H1 (cell line): ENCODE data around the gene AGER. TPM values are rescaled to one million over a fixed set of nuclear protein-coding genes. Genes with fewer than 3 reads are reported as not detected.
A peak's percentile ranks its signal among the peaks of the same experiment; 100 is the strongest.

Experiments
- CTCF ChIA-PET: fragments of 300-600 bp; sonication (Branson Sonifier 250); formaldehyde crosslinking; loops from one replicate; lab custom pipeline; 2021; ENCODE audit not compliant: partially characterized antibody; lab: Charles Lee
- POLR2A ChIA-PET: fragments of 300-600 bp; sonication (Branson Sonifier 250); formaldehyde crosslinking; loops from one replicate; lab custom pipeline; 2021; ENCODE audit warnings: inconsistent platforms; ENCODE audit not compliant: partially characterized antibody; lab: Charles Lee
- DNase-seq, 2 experiments: peaks; one replicate each; pipeline versions ENCODE4 v3.0.0 to v3.0.0-alpha.2; 2010 to 2022; ENCODE audit warnings: low spot score in 2 of 2, low read depth in 1 of 2, mixed read lengths in 1 of 2
- FAIRE-seq: peaks from 2 replicates; lab custom pipeline; 2011; peaks lifted over from hg19 to GRCh38; lab: Jason Lieb, UNC
- H2AFZ ChIP-seq: 2 replicates; pipeline ENCODE4 v1.8.1; 2012; ENCODE audit warnings: low read length, inconsistent platforms
- H2AK5ac ChIP-seq: 2 replicates; pipeline ENCODE4 v1.6.1; 2013; ENCODE audit warnings: low read depth, low read length
- H2BK120ac ChIP-seq: replicated peaks from 2 replicates; pipeline ENCODE3; 2013; ENCODE audit warnings: low read depth, low read length, inconsistent platforms
- H2BK12ac ChIP-seq: 2 replicates; pipeline ENCODE4 v1.6.1; 2013; ENCODE audit warnings: low read depth, low read length
- H2BK15ac ChIP-seq: 2 replicates; pipeline ENCODE4 v1.6.1; 2013; ENCODE audit warnings: low read length
- H2BK20ac ChIP-seq: 2 replicates; pipeline ENCODE4 v1.6.1; 2013; ENCODE audit warnings: low read length
- H2BK5ac ChIP-seq: 2 replicates; pipeline ENCODE4 v1.6.1; 2013; ENCODE audit warnings: low read depth, low read length
- H3K14ac ChIP-seq: 2 replicates; pipeline ENCODE4 v1.6.1; 2013; ENCODE audit warnings: inconsistent platforms; ENCODE audit not compliant: insufficient read length
- H3K18ac ChIP-seq: 2 replicates; pipeline ENCODE4 v1.6.1; 2013; ENCODE audit warnings: low read length; ENCODE audit errors: extremely low read depth
- H3K23ac ChIP-seq: 2 replicates; pipeline ENCODE4 v1.6.1; 2013; ENCODE audit warnings: inconsistent platforms; ENCODE audit not compliant: insufficient read length
- H3K23me2 ChIP-seq: 2 replicates; pipeline ENCODE4 v1.6.1; 2013; ENCODE audit warnings: low read depth, low read length
- H3K27ac ChIP-seq: 2 replicates; pipeline ENCODE4 v1.6.1; 2011; ENCODE audit warnings: low read depth, low read length, inconsistent platforms
- H3K27me3 ChIP-seq, 4 experiments: replicated peaks in 1 of 4; 1 replicate in 1 of 4; 2 replicates in 3 of 4; pipeline versions ENCODE4 v1.6.1 to v1.8.1; 2011 to 2013; ENCODE audit warnings: low read length in 3 of 4, mild to moderate bottlenecking in 3 of 4, inconsistent platforms in 2 of 4, mixed read lengths in 2 of 4, moderate library complexity in 1 of 4; ENCODE audit not compliant: control insufficient read depth in 3 of 4, insufficient read depth in 3 of 4; ENCODE audit errors: extremely low read depth in 1 of 4
- H3K36me3 ChIP-seq, 4 experiments: 2 replicates each; pipeline versions ENCODE4 v1.6.1 to v1.8.1; 2011 to 2013; ENCODE audit warnings: mild to moderate bottlenecking in 4 of 4, low read length in 3 of 4, moderate library complexity in 2 of 4, control low read depth in 1 of 4, inconsistent platforms in 1 of 4; ENCODE audit not compliant: insufficient read depth in 4 of 4, control insufficient read depth in 2 of 4
- H3K4ac ChIP-seq: replicated peaks from 2 replicates; pipeline ENCODE3; 2013; ENCODE audit warnings: low read length, low read depth, mixed read lengths, inconsistent platforms; ENCODE audit not compliant: insufficient read length
- H3K4me1 ChIP-seq, 4 experiments: replicated peaks in 1 of 4; 1 replicate in 1 of 4; 2 replicates in 3 of 4; pipeline versions ENCODE4 v1.6.1 to v1.8.1; 2011 to 2013; ENCODE audit warnings: low read length in 3 of 4, inconsistent platforms in 2 of 4, mixed read lengths in 1 of 4; ENCODE audit not compliant: insufficient read depth in 4 of 4, control insufficient read depth in 3 of 4
- H3K4me2 ChIP-seq, 2 experiments: 2 replicates each; pipeline versions ENCODE4 v1.6.1 to v1.8.1; 2011 to 2013; ENCODE audit warnings: low read depth in 2 of 2, low read length in 2 of 2, control low read depth in 1 of 2, inconsistent platforms in 1 of 2, mild to moderate bottlenecking in 1 of 2; ENCODE audit not compliant: insufficient read depth in 1 of 2
- H3K4me3 ChIP-seq, 4 experiments: fragments of 200-600, 300-600 bp in 1 of 4; sonication (generic), shearing (Covaris generic), sonication (Bioruptor Twin) in 1 of 4; 2 replicates each; pipeline versions ENCODE4 v1.5.1 to v1.8.1; 2011 to 2016; ENCODE audit warnings: low read length in 4 of 4, low read depth in 3 of 4, control low read depth in 2 of 4, inconsistent platforms in 2 of 4, mild to moderate bottlenecking in 2 of 4, mixed read lengths in 1 of 4, moderate library complexity in 1 of 4; ENCODE audit not compliant: insufficient read depth in 2 of 4; ENCODE audit errors: extremely low read depth in 1 of 4
- H3K56ac ChIP-seq: replicated peaks from 2 replicates; pipeline ENCODE3; 2013; ENCODE audit warnings: low read depth, mild to moderate bottlenecking, mixed read lengths, low read length, inconsistent platforms; ENCODE audit not compliant: insufficient read length
- H3K79me1 ChIP-seq: 2 replicates; pipeline ENCODE4 v1.6.1; 2013; ENCODE audit warnings: low read depth, low read length, control low read depth
- H3K79me2 ChIP-seq, 2 experiments: 2 replicates each; pipeline versions ENCODE4 v1.6.1 to v1.8.1; 2012 to 2013; ENCODE audit warnings: low read length in 2 of 2, mild to moderate bottlenecking in 2 of 2, inconsistent platforms in 1 of 2; ENCODE audit not compliant: insufficient read depth in 2 of 2, control insufficient read depth in 1 of 2
- H3K9ac ChIP-seq, 4 experiments: replicated peaks in 1 of 4; 1 replicate in 1 of 4; 2 replicates in 3 of 4; pipeline versions ENCODE4 v1.6.1 to v1.8.1; 2011 to 2013; ENCODE audit warnings: low read depth in 3 of 4, low read length in 3 of 4, control low read depth in 2 of 4, mild to moderate bottlenecking in 2 of 4, moderate library complexity in 2 of 4, inconsistent platforms in 1 of 4; ENCODE audit errors: extremely low read depth in 1 of 4
- H3K9me3 ChIP-seq, 2 experiments: 2 replicates each; pipeline versions ENCODE4 v1.6.1 to v1.8.1; 2012 to 2013; ENCODE audit warnings: mild to moderate bottlenecking in 2 of 2, moderate library complexity in 2 of 2, control low read depth in 1 of 2, inconsistent platforms in 1 of 2, low read depth in 1 of 2, low read length in 1 of 2, mixed read lengths in 1 of 2; ENCODE audit not compliant: insufficient read depth in 2 of 2
- H4K20me1 ChIP-seq, 2 experiments: replicated peaks in 1 of 2; 2 replicates each; pipeline versions ENCODE3 to v1.8.1; 2011 to 2013; ENCODE audit warnings: inconsistent platforms in 2 of 2, low read length in 2 of 2, mild to moderate bottlenecking in 1 of 2; ENCODE audit not compliant: insufficient read depth in 2 of 2, control insufficient read depth in 1 of 2
- H4K5ac ChIP-seq: 2 replicates; pipeline ENCODE4 v1.6.1; 2013; ENCODE audit warnings: low read length, low read depth, mixed read lengths, inconsistent platforms; ENCODE audit not compliant: insufficient read length
- H4K8ac ChIP-seq: 2 replicates; pipeline ENCODE4 v1.8.0; 2013; ENCODE audit warnings: mild to moderate bottlenecking, moderate library complexity, low read length, inconsistent platforms; ENCODE audit not compliant: insufficient read depth; ENCODE audit errors: extremely low read depth
- H4K91ac ChIP-seq: replicated peaks from 2 replicates; pipeline ENCODE3; 2013; ENCODE audit warnings: low read length, mixed read lengths, inconsistent platforms; ENCODE audit not compliant: insufficient read length
- CBX8 ChIP-seq: fragments of 300-800, 300-1000 bp; sonication (generic); IDR thresholded peaks from 2 replicates; pipeline ENCODE4 v1.7.1; 2016; ENCODE audit warnings: low read depth, low read length, borderline replicate concordance
- JUN ChIP-seq: IDR thresholded peaks from 2 replicates; pipeline ENCODE4 v1.6.1; 2011; ENCODE audit warnings: low read depth, mild to moderate bottlenecking, improper control_type of control experiment, low read length
- NRF1 ChIP-seq: IDR thresholded peaks from 2 replicates; pipeline ENCODE4 v1.6.1; 2011; ENCODE audit warnings: mild to moderate bottlenecking, low read depth, low read length, improper control_type of control experiment
- POLR2AphosphoS5 ChIP-seq: IDR thresholded peaks from 2 replicates; pipeline ENCODE4 v1.6.1; 2011; ENCODE audit warnings: low read depth, low read length
- RNF2 ChIP-seq: fragments of 200-900, 300-1000 bp; sonication (generic); IDR thresholded peaks from 2 replicates; pipeline ENCODE4 v1.7.1; 2016; ENCODE audit warnings: borderline replicate concordance, low read depth, mild to moderate bottlenecking, antibody characterized with exemption, low read length; ENCODE audit not compliant: poor library complexity, severe bottlenecking; ENCODE audit errors: missing control alignments
- SP1 ChIP-seq: IDR thresholded peaks from 2 replicates; pipeline ENCODE4 v1.6.1; 2011; ENCODE audit warnings: low read depth, low read length
- SRF ChIP-seq: IDR thresholded peaks from 2 replicates; pipeline ENCODE4 v1.6.1; 2011; ENCODE audit warnings: mild to moderate bottlenecking, low read depth, low read length, moderate library complexity
- ZNF274 ChIP-seq: IDR thresholded peaks from 2 replicates; pipeline ENCODE4 v1.7.0; 2012; ENCODE audit warnings: low read length, borderline replicate concordance; ENCODE audit errors: extremely low read depth
- WGBS, 2 experiments: shearing (Covaris generic) in 1 of 2; methylation state at CpG; one replicate each; pipeline versions ENCODE4 v1.1.6 to v1.1.7; 2013 to 2015; ENCODE audit warnings: low lambda C conversion rate in 2 of 2, mixed read lengths in 2 of 2, inconsistent platforms in 1 of 2, low coverage in 1 of 2, missing lambda C conversion rate in 1 of 2; ENCODE audit not compliant: insufficient replicate concordance in 2 of 2, insufficient coverage in 1 of 2, insufficient read length in 1 of 2; ENCODE audit errors: extremely low coverage in 1 of 2, missing lambda C conversion rate in 1 of 2; 5-methylcytosine and 5-hydroxymethylcytosine counted together
- polyA plus RNA-seq, 7 experiments: library from polyadenylated mRNA; depleted of rRNA in 3 of 7; stranded (reverse) in 5 of 7; unstranded in 2 of 7; fragments of >200 nt in 5 of 7; fragments of 200-250 nt in 2 of 7; gene quantifications; 1 replicate in 5 of 7; 2 replicates in 1 of 7; 4 replicates in 1 of 7; pipeline versions ENCODE4 v1.2.1 to v1.2.3, GENCODE V29; 2011 to 2013; ENCODE audit warnings: missing spikeins in 2 of 7, mixed read lengths in 2 of 7
- total RNA-seq: library from RNA; stranded (reverse); fragmentation: NEBNext Ultra II Directional; extraction: Animal tissue kit (Norgen Biotek cat#: 25700); gene quantifications from 2 replicates; pipeline ENCODE4 v1.2.1, GENCODE V29; 2021

Gene AGER
- total and polyA plus RNA-seq, 2 of the 8 experiments (the other 6 are each of a cell fraction or from before 2014, with no cell fraction given): 3.8 to 10.9 TPM

- no peak overlapping the region for H3K4me3 ChIP-seq
- 0 out of 2 replicates have a peak overlapping the region, but pooled peaks have one; percentile 2 for H2AFZ ChIP-seq
- CTCF ChIA-PET: interaction anchor here (1.6 to 1.9 kb wide), 2 partner anchors 28 to 31 kb away, joined by 3 to 5 read pairs; no protein-coding TSS in a partner anchor
- TF ChIP-seq POLR2AphosphoS5 (no peak), ZNF274 (no peak), SRF (no peak), NRF1 (no peak), SP1 (no peak), RNF2 (no peak), JUN (no peak), CBX8 (no peak)
Observed at GRCh38 chr6:32146287-32146686, 37.8 kb downstream of the AGER start.

More at GRCh38 chr6:32146287-32146686, 37.8 kb downstream of the AGER start:
- Histone ChIP-seq H3K79me1 (no peaks in the 10 kb centered on the region), H3K9me3 (no peaks in the 10 kb centered on the region), H3K27me3 (peaks cover 3 to 23% (median 22%) of the 10 kb centered on the region in 4 experiments), H3K36me3 (no peaks in the 10 kb centered on the region), H2BK12ac (0 out of 2 replicates have a peak overlapping the region, but pooled peaks have one; percentile 0), H4K91ac (no peak overlapping the region), H2BK20ac (no peak overlapping the region), H2BK5ac (no peak overlapping the region), H2AK5ac (no peak overlapping the region), H3K9ac (no peak overlapping the region), H2BK120ac (no peak overlapping the region), H3K4me2 (peak overlapping the region; percentile 18 to 27; a peak in 1 of 4 replicates), H3K4me1 (peaks cover 9 to 24% (median 10%) of the 10 kb centered on the region in 4 experiments), H4K8ac (no peak overlapping the region), H4K5ac (no peak overlapping the region), H2BK15ac (no peak overlapping the region), H3K14ac (no peak overlapping the region), H3K23me2 (peaks cover 6% of the 10 kb centered on the region; the same call in 1 of the 2 replicates), H3K18ac (0 out of 2 replicates have a peak overlapping the region, but pooled peaks have one; percentile 0), H4K20me1 (no peaks in the 10 kb centered on the region), H3K23ac (no peak overlapping the region), H3K79me2 (no peaks in the 10 kb centered on the region), H3K27ac (no peak overlapping the region), H3K56ac (no peak overlapping the region), H3K4ac (no peak overlapping the region)
- 87% methylated on average over 1 of the region's 1 CpG; no CpG with 5 or more reads in 1 of the 2 experiments for WGBS, 2 experiments
- POLR2A ChIA-PET: interaction anchor here (1.0 to 9.2 kb wide), 6 partner anchors 8 to 31 kb away, joined by 3 to 70 read pairs (median 6); partner anchors contain the start of genes ATF6B and FKBPL
- FAIRE-seq: no peak
- DNase-seq: no peak
